ENCODE measurements around the gene PARD3B.

DNA sequence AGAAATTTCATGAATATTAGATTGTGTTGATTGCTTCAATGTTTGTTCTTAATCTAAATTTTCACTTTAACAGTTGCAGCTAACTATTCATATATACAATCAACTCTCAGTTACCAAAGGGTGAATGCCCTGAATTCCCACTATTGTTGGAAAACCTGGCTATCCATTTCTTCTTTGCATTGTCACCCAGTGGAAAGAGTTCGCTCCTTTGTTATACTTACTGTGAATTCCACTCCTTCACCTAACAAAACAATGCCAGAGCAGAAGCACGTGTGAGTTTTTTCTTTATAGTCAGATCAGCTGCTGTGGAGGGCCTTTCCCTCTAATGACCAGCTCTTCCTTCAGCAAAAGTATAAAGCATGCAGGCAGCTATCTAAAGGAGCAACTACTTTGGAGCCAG lies 727.9 kb downstream of the PARD3B start:
- TF ChIP-seq CTCF (IDR thresholded peaks at IDR 0.05) = no peak
- no peak for TF ChIP-seq EP300 (IDR thresholded peaks at IDR 0.05)
- no peak for TF ChIP-seq POLR2AphosphoS5 (IDR thresholded peaks at IDR 0.05)
- TF ChIP-seq POLR2A (IDR thresholded peaks at IDR 0.05) = no peak

Data from stomach (tissue), 4 donors.